HCT116 (cell line): ENCODE results near the gene TOGARAM1. TPM values are rescaled to one million over a fixed set of nuclear protein-coding genes. Genes with fewer than 3 reads are reported as not detected.

ENCODE experiments used
- ATAC-seq: fragments of 200-7000 bp; cut with Tn5 transposase; 2 replicates; pipeline ENCODE4 v1.9.1; 2020; ENCODE audit warnings: mild to moderate bottlenecking, moderate library complexity
- BruUV-seq: library from RNA; stranded (reverse); fragments of 400-500 nt; replicated peaks from 2 replicates; lab custom pipeline; 2021; lab: Mats Ljungman, UMichigan
- CTCF ChIA-PET: fragments of 300-600 bp; sonication (Branson Sonifier 250); formaldehyde crosslinking; loops from one replicate; lab custom pipeline; 2021; ENCODE audit warnings: antibody characterized with exemption; lab: Charles Lee
- POLR2A ChIA-PET: fragments of 300-600, 350-600 bp; sonication (Branson Sonifier 250); formaldehyde crosslinking; loops from one replicate; lab custom pipeline; 2021; ENCODE audit warnings: antibody characterized with exemption; lab: Charles Lee
- RAD21 ChIA-PET, 2 experiments: fragments of 300-600 bp; sonication (Branson Sonifier 250); formaldehyde crosslinking; loops; one replicate each; lab custom pipeline; 2023; ENCODE audit warnings: low total read pairs in 2 of 2; ENCODE audit not compliant: uncharacterized antibody in 2 of 2, unreplicated experiment in 2 of 2, low non-redundant PET in 1 of 2; lab: Charles Lee
- DNase-seq: peaks from one replicate; pipeline ENCODE4 v3.0.0-alpha.2; 2010; ENCODE audit warnings: low read depth, low spot score
- H2AFZ ChIP-seq: fragments of 200-600 bp; shearing (Covaris generic), sonication (generic); 2 replicates; pipeline ENCODE4 v1.6.1; 2017; ENCODE audit warnings: low read depth, mixed run types, mixed read lengths, antibody characterized with exemption, low read length; ENCODE audit not compliant: poor library complexity, severe bottlenecking
- H3K27ac ChIP-seq: 2 replicates; pipeline ENCODE4 v1.5.1; 2012; ENCODE audit warnings: low read depth, low read length
- H3K27me3 ChIP-seq: fragments of 200-600 bp; sonication (generic); 2 replicates; pipeline ENCODE4 v1.6.1; 2016; ENCODE audit warnings: mixed run types, low read length, mixed read lengths; ENCODE audit not compliant: insufficient read depth
- H3K36me3 ChIP-seq, 2 experiments: fragments of 200-500 bp in 1 of 2; fragments of 200-600 bp in 1 of 2; sonication (Bioruptor generic) in 1 of 2; sonication (generic) in 1 of 2; 2 replicates each; pipeline versions ENCODE4 v1.5.1 to v1.6.1; 2014 to 2016; ENCODE audit warnings: low read length in 2 of 2, inconsistent platforms in 1 of 2, mixed read lengths in 1 of 2, mixed run types in 1 of 2; ENCODE audit not compliant: insufficient read depth in 2 of 2, control insufficient read depth in 1 of 2
- H3K4me1 ChIP-seq, 2 experiments: fragments of 200-600 bp in 1 of 2; sonication (generic) in 1 of 2; 2 replicates each; pipeline versions ENCODE4 v1.5.1 to v1.6.1; 2012 to 2017; ENCODE audit warnings: low read length in 2 of 2, inconsistent platforms in 1 of 2, mild to moderate bottlenecking in 1 of 2, mixed read lengths in 1 of 2, mixed run types in 1 of 2, moderate library complexity in 1 of 2; ENCODE audit not compliant: insufficient read depth in 2 of 2, control insufficient read depth in 1 of 2
- H3K4me2 ChIP-seq: fragments of 200-600 bp; sonication (generic); 2 replicates; pipeline ENCODE4 v1.6.1; 2017; ENCODE audit warnings: mixed run types, low read length, mixed read lengths
- H3K4me3 ChIP-seq, 2 experiments: fragments of 200-600 bp in 1 of 2; sonication (generic) in 1 of 2; replicated peaks in 1 of 2; 2 replicates each; pipeline ENCODE4 v1.5.1; 2011 to 2016; ENCODE audit warnings: low read length in 2 of 2, control low read depth in 1 of 2, low read depth in 1 of 2, mild to moderate bottlenecking in 1 of 2, mixed read lengths in 1 of 2, mixed run types in 1 of 2
- H3K79me2 ChIP-seq: fragments of 200-600 bp; sonication (generic); 2 replicates; pipeline ENCODE4 v1.6.1; 2017; ENCODE audit warnings: mild to moderate bottlenecking, mixed run types, low read length, moderate library complexity, mixed read lengths; ENCODE audit not compliant: insufficient read depth
- H3K9ac ChIP-seq: fragments of 200-600 bp; sonication (generic); 2 replicates; pipeline ENCODE4 v1.6.1; 2016; ENCODE audit warnings: low read length, mixed read lengths
- H3K9me2 ChIP-seq: fragments of 200-600 bp; sonication (generic), shearing (Covaris generic); 2 replicates; pipeline ENCODE4 v1.6.1; 2017; ENCODE audit warnings: mixed run types, mild to moderate bottlenecking, moderate library complexity; ENCODE audit not compliant: insufficient read depth
- H3K9me3 ChIP-seq, 2 experiments: fragments of 200-500 bp in 1 of 2; fragments of 200-600 bp in 1 of 2; sonication (Bioruptor generic) in 1 of 2; sonication (generic) in 1 of 2; 2 replicates each; pipeline ENCODE4 v1.6.1; 2014 to 2017; ENCODE audit warnings: low read length in 2 of 2, mixed read lengths in 2 of 2, inconsistent platforms in 1 of 2, low read depth in 1 of 2, mild to moderate bottlenecking in 1 of 2, mixed run types in 1 of 2, moderate library complexity in 1 of 2; ENCODE audit not compliant: control insufficient read depth in 1 of 2, insufficient read depth in 1 of 2
- H4K20me1 ChIP-seq: fragments of 200-600 bp; sonication (generic), shearing (Covaris generic); 2 replicates; pipeline ENCODE4 v1.6.1; 2017; ENCODE audit warnings: mixed run types, mild to moderate bottlenecking, moderate library complexity; ENCODE audit not compliant: insufficient read depth
- CEBPB ChIP-seq: IDR thresholded peaks from 2 replicates; pipeline ENCODE4 v1.6.1; 2012; ENCODE audit warnings: low read depth
- ELF1 ChIP-seq: IDR thresholded peaks from 2 replicates; pipeline ENCODE4 v1.6.1; 2012; ENCODE audit warnings: low read depth, borderline replicate concordance
- EZH2phosphoT487 ChIP-seq: fragments of 200-600 bp; IDR thresholded peaks from 2 replicates; pipeline ENCODE4 v1.6.1; 2018; ENCODE audit warnings: antibody characterized with exemption, borderline replicate concordance
- FOSL1 ChIP-seq: IDR thresholded peaks from 2 replicates; pipeline ENCODE4 v1.6.1; 2012; ENCODE audit warnings: low read depth
- JUND ChIP-seq: IDR thresholded peaks from 2 replicates; pipeline ENCODE4 v1.6.1; 2012
- SP1 ChIP-seq: IDR thresholded peaks from 2 replicates; pipeline ENCODE4 v1.6.1; 2012; ENCODE audit warnings: low read depth
- SRF ChIP-seq: IDR thresholded peaks from 2 replicates; pipeline ENCODE4 v1.6.1; 2012; ENCODE audit warnings: low read depth
- TCF7L2 ChIP-seq: IDR thresholded peaks from 2 replicates; pipeline ENCODE4 v1.7.0; 2011; ENCODE audit warnings: borderline replicate concordance, inconsistent platforms; ENCODE audit not compliant: insufficient read depth, insufficient read length; ENCODE audit errors: extremely low read depth
- YY1 ChIP-seq: IDR thresholded peaks from 2 replicates; pipeline ENCODE4 v1.6.1; 2011; ENCODE audit warnings: low read length, low read depth, moderate library complexity, mild to moderate bottlenecking; ENCODE audit not compliant: insufficient replicate concordance; ENCODE audit errors: extremely low read depth
- ZNF274 ChIP-seq: fragments of 200-500 bp; sonication (Bioruptor generic); IDR thresholded peaks from 2 replicates; pipeline ENCODE4 v1.6.1; 2014; ENCODE audit warnings: mild to moderate bottlenecking, low read depth, low read length, inconsistent platforms
- intact Hi-C: fragments of 100-400 bp; cut with micrococcal nuclease; formaldehyde crosslinking; loops from 2 replicates; pipeline ENCODE4 v1.10.0; 2022
- total RNA-seq: library from RNA; stranded (reverse); gene quantifications from one replicate; pipeline ENCODE4 v1.2.1, GENCODE V29; 2021; ENCODE audit not compliant: unreplicated experiment
- TF ChIP-seq, protein P1 (sequence below), 3 experiments: fragments of 200-600 bp in 1 of 3; sonication (generic) in 1 of 3; IDR thresholded peaks in 2 of 3; conservative IDR thresholded peaks in 1 of 3; 2 replicates each; pipeline ENCODE4 v1.5.1; 2012 to 2017; ENCODE audit warnings: low read depth in 2 of 3, low read length in 2 of 3, antibody characterized with exemption in 1 of 3, borderline replicate concordance in 1 of 3, control low read depth in 1 of 3, mild to moderate bottlenecking in 1 of 3, mixed read lengths in 1 of 3, mixed run types in 1 of 3, moderate library complexity in 1 of 3; ENCODE audit not compliant: insufficient read depth in 1 of 3
- TF ChIP-seq, protein P2 (sequence below): IDR thresholded peaks from 2 replicates; pipeline ENCODE4 v1.6.1; 2012

TOGARAM1 gene
- total RNA-seq, 1 experiment from 2014 or later: 1.9 TPM

DNA sequence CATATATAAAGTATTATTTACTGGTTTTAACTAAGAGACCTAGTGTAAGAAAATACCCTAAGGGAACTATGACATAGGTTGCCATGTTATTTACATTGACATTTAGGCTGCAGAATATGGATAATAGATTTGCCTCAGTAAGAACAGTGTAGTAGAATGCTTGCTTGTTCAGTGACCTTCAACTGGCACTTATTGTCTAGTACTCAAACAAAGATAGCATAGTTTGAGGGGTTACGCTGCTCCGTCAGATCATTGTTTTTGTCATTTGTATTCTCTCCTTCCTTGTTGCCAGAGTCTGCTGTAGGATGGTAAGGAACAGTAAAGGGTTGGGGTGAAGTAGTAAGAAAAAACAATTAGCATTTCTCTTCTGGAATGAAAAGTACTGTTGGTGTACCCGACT, 33.2 kb downstream of the TOGARAM1 start:
- no peak overlapping the region for H3K4me2 ChIP-seq
- H2AFZ ChIP-seq: no peak overlapping the region
- no peaks in the 10 kb centered on the region for H3K9me3 ChIP-seq
- POLR2A ChIA-PET: no interaction called here
- no peaks in the 10 kb centered on the region for H3K4me1 ChIP-seq
- RAD21 ChIA-PET: no interaction called here
- no peak overlapping the region for H3K27ac ChIP-seq
- no TSS peak for BruUV-seq
- 0 out of 2 replicates have a peak, but pooled peaks cover 3% of the 10 kb centered on the region for H4K20me1 ChIP-seq
- CTCF ChIA-PET: no interaction called here
- no peaks in the 10 kb centered on the region for H3K27me3 ChIP-seq
- DNase-seq: no peak
- no peaks in the 10 kb centered on the region for H3K36me3 ChIP-seq
- H3K4me3 ChIP-seq: no peak overlapping the region
- ATAC-seq: no peak
- H3K79me2 ChIP-seq: no peaks in the 10 kb centered on the region
- TF ChIP-seq ZNF274: no peak
- TF ChIP-seq, protein P1, sequence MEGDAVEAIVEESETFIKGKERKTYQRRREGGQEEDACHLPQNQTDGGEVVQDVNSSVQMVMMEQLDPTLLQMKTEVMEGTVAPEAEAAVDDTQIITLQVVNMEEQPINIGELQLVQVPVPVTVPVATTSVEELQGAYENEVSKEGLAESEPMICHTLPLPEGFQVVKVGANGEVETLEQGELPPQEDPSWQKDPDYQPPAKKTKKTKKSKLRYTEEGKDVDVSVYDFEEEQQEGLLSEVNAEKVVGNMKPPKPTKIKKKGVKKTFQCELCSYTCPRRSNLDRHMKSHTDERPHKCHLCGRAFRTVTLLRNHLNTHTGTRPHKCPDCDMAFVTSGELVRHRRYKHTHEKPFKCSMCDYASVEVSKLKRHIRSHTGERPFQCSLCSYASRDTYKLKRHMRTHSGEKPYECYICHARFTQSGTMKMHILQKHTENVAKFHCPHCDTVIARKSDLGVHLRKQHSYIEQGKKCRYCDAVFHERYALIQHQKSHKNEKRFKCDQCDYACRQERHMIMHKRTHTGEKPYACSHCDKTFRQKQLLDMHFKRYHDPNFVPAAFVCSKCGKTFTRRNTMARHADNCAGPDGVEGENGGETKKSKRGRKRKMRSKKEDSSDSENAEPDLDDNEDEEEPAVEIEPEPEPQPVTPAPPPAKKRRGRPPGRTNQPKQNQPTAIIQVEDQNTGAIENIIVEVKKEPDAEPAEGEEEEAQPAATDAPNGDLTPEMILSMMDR (IDR thresholded peaks at IDR 0.05 in 2 of 3, conservative IDR thresholded peaks at IDR 0.05 in 1 of 3; ENCODE audit: borderline replicate concordance in 1 of 3, insufficient read depth in 1 of 3, low read depth in 2 of 3, low read length in 2 of 3): no peak
- no peak for TF ChIP-seq SP1
- TF ChIP-seq JUND: no peak
- TF ChIP-seq, protein P2, sequence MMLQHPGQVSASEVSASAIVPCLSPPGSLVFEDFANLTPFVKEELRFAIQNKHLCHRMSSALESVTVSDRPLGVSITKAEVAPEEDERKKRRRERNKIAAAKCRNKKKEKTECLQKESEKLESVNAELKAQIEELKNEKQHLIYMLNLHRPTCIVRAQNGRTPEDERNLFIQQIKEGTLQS: no peak
- TF ChIP-seq YY1: no peak
- no peak for TF ChIP-seq TCF7L2
- TF ChIP-seq SRF: no peak
- TF ChIP-seq FOSL1: no peak
- TF ChIP-seq EZH2phosphoT487: no peak
- no peak for TF ChIP-seq CEBPB
- TF ChIP-seq ELF1: no peak
- TF ChIP-seq, all 23 proteins: peak for 0
- intact Hi-C loops: no loop called here
- Histone ChIP-seq H3K9me2 (no peaks in the 10 kb centered on the region), H3K9ac (no peak overlapping the region)
